Vagina (tissue), 2 donors: ENCODE data around the gene SLC25A41. TPM values are rescaled to one million over a fixed set of nuclear protein-coding genes. Genes with fewer than 3 reads are reported as not detected.
A peak's percentile ranks its signal among the peaks of the same experiment; 100 is the strongest.

Experiments
- DNase-seq, 2 donors: peaks; one replicate each; pipeline ENCODE4 v3.0.0-alpha.2; 2017; ENCODE audit errors: extremely low spot score in 2 of 2
- H3K27ac ChIP-seq: fragments of 200-600 bp; sonication (generic); one replicate; pipeline ENCODE4 v1.5.1; 2019
- H3K27me3 ChIP-seq: fragments of 200-600 bp; sonication (generic); one replicate; pipeline ENCODE4 v1.5.1; 2019
- H3K36me3 ChIP-seq, 2 donors: fragments of 200-600 bp; sonication (generic); one replicate each; pipeline ENCODE4 v1.5.1; 2017 to 2019
- H3K4me1 ChIP-seq: fragments of 200-600 bp; sonication (generic); one replicate; pipeline ENCODE4 v1.5.1; 2019
- H3K4me3 ChIP-seq, 2 donors: fragments of 200-600 bp; sonication (generic); 1 replicate in 1 of 2; 2 replicates in 1 of 2; pipeline ENCODE4 v1.5.1; 2016 to 2019
- H3K9me3 ChIP-seq: fragments of 200-600 bp; sonication (generic); one replicate; pipeline ENCODE4 v1.5.1; 2019
- CTCF ChIP-seq, 3 experiments: fragments of 450-650 bp in 2 of 3; fragments of 200-600 bp in 1 of 3; sonication (generic) in 1 of 3; IDR thresholded peaks; one replicate each; pipeline ENCODE4 v1.5.1; 2017 to 2019; ENCODE audit warnings: antibody characterized with exemption in 3 of 3, mild to moderate bottlenecking in 2 of 3, moderate library complexity in 2 of 3
- POLR2A ChIP-seq, 2 donors: fragments of 450-650 bp; IDR thresholded peaks; one replicate each; pipeline ENCODE4 v1.6.1; 2017; ENCODE audit warnings: antibody characterized with exemption in 2 of 2, mild to moderate bottlenecking in 2 of 2, moderate library complexity in 2 of 2
- POLR2AphosphoS5 ChIP-seq, 2 donors: sonication (generic); formaldehyde crosslinking; IDR thresholded peaks; one replicate each; pipeline ENCODE4 v1.9.0; 2017; ENCODE audit warnings: antibody characterized with exemption in 2 of 2, mild to moderate bottlenecking in 2 of 2, low read depth in 1 of 2; ENCODE audit not compliant: insufficient read depth in 1 of 2
- intact Hi-C: fragments of 100-400 bp; cut with DNase I; formaldehyde crosslinking; loops from one replicate; pipeline ENCODE4 v1.15.1; 2023
- total RNA-seq: library from RNA; depleted of rRNA; stranded (reverse); fragments of >200 nt; gene quantifications from one replicate; pipeline ENCODE4 v1.2.3, GENCODE V29; 2016

The SLC25A41 gene
- total RNA-seq, 1 donor from 2014 or later = not detected

DNA sequence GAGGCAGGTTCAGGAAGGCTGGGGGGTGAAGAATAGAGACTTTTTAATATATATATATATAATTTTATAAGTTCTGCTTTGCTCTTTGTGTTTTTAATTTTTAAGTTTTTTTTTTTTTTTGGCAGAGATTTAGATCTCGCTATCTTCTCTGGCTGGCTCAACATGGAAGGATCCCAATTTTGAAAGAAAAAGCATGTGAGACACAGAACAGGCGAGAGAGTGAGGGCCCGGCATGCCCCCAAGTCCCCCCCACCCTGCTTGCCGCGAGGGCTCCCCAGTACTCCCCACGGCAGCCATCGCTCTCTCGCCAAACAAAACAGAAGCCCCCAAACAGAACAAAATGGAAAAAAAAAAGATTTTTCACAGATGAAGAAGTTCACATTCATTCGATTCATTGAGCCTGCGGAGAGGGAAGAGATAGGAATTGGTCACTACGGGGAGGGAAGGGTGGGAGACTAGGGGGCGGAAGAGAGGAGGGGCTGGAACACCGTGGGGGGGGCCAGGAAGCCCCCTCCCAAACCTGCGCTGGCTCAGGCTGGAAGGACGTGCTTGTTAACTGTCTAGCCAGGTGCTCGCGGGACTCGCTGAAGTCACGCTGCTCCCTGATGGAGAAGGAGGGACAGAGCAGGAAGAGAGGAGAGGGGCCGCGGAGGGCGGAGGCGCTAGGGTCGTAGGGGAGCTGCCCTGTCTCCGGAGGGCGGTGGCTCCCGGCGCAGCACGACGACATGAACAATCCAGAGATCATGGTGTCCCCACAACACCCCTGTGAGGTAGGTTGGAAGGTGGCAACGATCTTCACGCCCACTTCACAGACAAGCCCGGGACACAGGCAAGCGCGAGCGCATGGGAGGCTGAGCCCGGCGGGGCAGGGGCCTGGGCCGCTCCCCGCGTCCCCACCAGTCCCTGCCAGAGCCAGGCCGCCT, 19.6 kb downstream of the SLC25A41 start:
- no peak for DNase-seq
- H3K27ac ChIP-seq = peak overlapping the region; percentile 53
- intact Hi-C loops = no loop called here

GRCh38 chr19:6413291-6413690, 20.3 kb downstream of the SLC25A41 start:
- DNase-seq = no peak
- TF ChIP-seq POLR2AphosphoS5 (IDR thresholded peaks at IDR 0.05; ENCODE audit: insufficient read depth in 1 of 2, low read depth in 1 of 2) (no peak), CTCF (IDR thresholded peaks at IDR 0.05) (no peak), POLR2A (IDR thresholded peaks at IDR 0.05) (no peak)
- H3K4me1 ChIP-seq = peaks cover 12% of the 10 kb centered on the region
- no peak overlapping the region for H3K4me3 ChIP-seq
- peaks cover 0 to 44% of the 10 kb centered on the region in 2 donors for H3K36me3 ChIP-seq
- H3K9me3 ChIP-seq = no peaks in the 10 kb centered on the region
- no peaks in the 10 kb centered on the region for H3K27me3 ChIP-seq
- intact Hi-C loops = no loop called here
- H3K27ac ChIP-seq = no peak overlapping the region

More for the DNA sequence above, 19.6 kb downstream of the SLC25A41 start:
- peaks cover 0 to 51% of the 10 kb centered on the region in 2 donors for H3K36me3 ChIP-seq
- TF ChIP-seq CTCF (IDR thresholded peaks at IDR 0.05) (no peak), POLR2AphosphoS5 (IDR thresholded peaks at IDR 0.05; ENCODE audit: insufficient read depth in 1 of 2, low read depth in 1 of 2) (no peak), POLR2A (IDR thresholded peaks at IDR 0.05) (no peak)
- no peak overlapping the region for H3K4me3 ChIP-seq
- H3K4me1 ChIP-seq = peaks cover 12% of the 10 kb centered on the region
- no peaks in the 10 kb centered on the region for H3K9me3 ChIP-seq
- no peaks in the 10 kb centered on the region for H3K27me3 ChIP-seq

- peaks cover 12% of the 10 kb centered on the region for H3K4me1 ChIP-seq
- no peak for TF ChIP-seq POLR2AphosphoS5 (IDR thresholded peaks at IDR 0.05; ENCODE audit: insufficient read depth in 1 of 2, low read depth in 1 of 2)
- no peak for TF ChIP-seq POLR2A (IDR thresholded peaks at IDR 0.05)
- TF ChIP-seq CTCF (IDR thresholded peaks at IDR 0.05) = no peak
- no peak overlapping the region for H3K4me3 ChIP-seq
- H3K36me3 ChIP-seq = peaks cover 0 to 37% of the 10 kb centered on the region in 2 donors
- intact Hi-C loops = no loop called here
- H3K27ac ChIP-seq = peak overlapping the region; percentile 57
- H3K27me3 ChIP-seq = no peaks in the 10 kb centered on the region
- no peak for DNase-seq
- no peaks in the 10 kb centered on the region for H3K9me3 ChIP-seq
These were observed 21.0 kb downstream of the SLC25A41 start for GRCh38 chr19:6412447-6413091.

GRCh38 chr19:6412061-6412446, 21.5 kb downstream of the SLC25A41 start:
- Histone ChIP-seq H3K27ac (no peak overlapping the region), H3K36me3 (peaks cover 0 to 32% of the 10 kb centered on the region in 2 donors), H3K9me3 (no peaks in the 10 kb centered on the region), H3K4me3 (no peak overlapping the region), H3K27me3 (no peaks in the 10 kb centered on the region), H3K4me1 (peaks cover 12% of the 10 kb centered on the region)
- intact Hi-C loops = no loop called here
- no peak for DNase-seq
- TF ChIP-seq POLR2A (IDR thresholded peaks at IDR 0.05) = no peak
- no peak for TF ChIP-seq CTCF (IDR thresholded peaks at IDR 0.05)
- no peak for TF ChIP-seq POLR2AphosphoS5 (IDR thresholded peaks at IDR 0.05; ENCODE audit: insufficient read depth in 1 of 2, low read depth in 1 of 2)
